Spleen (tissue), 13 donors: ENCODE data around the gene GPR161. TPM values are rescaled to one million over a fixed set of nuclear protein-coding genes. Genes with fewer than 3 reads are reported as not detected.
"Not testable (repeated sequence)": the region's sequence is repeated elsewhere in the genome, so short reads cannot be mapped to it uniquely, and the experiment has no call there.

ENCODE experiments used
- DNase-seq: peaks from one replicate; pipeline ENCODE4 v3.0.0-alpha.2; 2020
- H3K27ac ChIP-seq, 8 donors: fragments of 200-600 bp; sonication (generic) in 7 of 8; 1 replicate in 4 of 8; 2 replicates in 4 of 8; pipeline versions ENCODE4 v1.5.0 to v1.8.0; 2016 to 2021; ENCODE audit warnings: inconsistent platforms in 4 of 8, mild to moderate bottlenecking in 4 of 8, moderate library complexity in 1 of 8
- H3K27me3 ChIP-seq, 7 donors: fragments of 200-600 bp; sonication (generic) in 6 of 7; replicated peaks in 1 of 7; 1 replicate in 4 of 7; 2 replicates in 3 of 7; pipeline versions ENCODE4 v1.5.0 to v1.8.0; 2016 to 2021; ENCODE audit warnings: inconsistent platforms in 3 of 7, mild to moderate bottlenecking in 1 of 7
- H3K36me3 ChIP-seq, 6 donors: fragments of 200-600 bp; sonication (generic) in 5 of 6; 1 replicate in 4 of 6; 2 replicates in 2 of 6; pipeline versions ENCODE4 v1.5.0 to v1.8.0; 2016 to 2021; ENCODE audit warnings: inconsistent platforms in 2 of 6
- H3K4me1 ChIP-seq, 6 donors: fragments of 200-600 bp; sonication (generic) in 5 of 6; 1 replicate in 3 of 6; 2 replicates in 3 of 6; pipeline versions ENCODE4 v1.5.0 to v1.8.0; 2016 to 2021; ENCODE audit warnings: inconsistent platforms in 3 of 6
- H3K4me3 ChIP-seq, 8 donors: fragments of 200-600 bp; sonication (generic) in 7 of 8; 1 replicate in 4 of 8; 2 replicates in 4 of 8; pipeline versions ENCODE4 v1.5.0 to v1.8.0; 2016 to 2021; ENCODE audit warnings: inconsistent platforms in 4 of 8, mild to moderate bottlenecking in 4 of 8, moderate library complexity in 2 of 8
- H3K9me3 ChIP-seq, 8 donors: fragments of 200-600 bp; sonication (generic) in 7 of 8; 1 replicate in 4 of 8; 2 replicates in 4 of 8; pipeline versions ENCODE4 v1.5.0 to v1.8.0; 2016 to 2021; ENCODE audit warnings: inconsistent platforms in 4 of 8
- POLR2A ChIP-seq, 3 donors: fragments of 450-650 bp; IDR thresholded peaks; one replicate each; pipeline ENCODE4 v1.5.1; 2017; ENCODE audit warnings: antibody characterized with exemption in 3 of 3, mild to moderate bottlenecking in 1 of 3
- POLR2AphosphoS5 ChIP-seq, 3 donors: sonication (generic); formaldehyde crosslinking; IDR thresholded peaks; one replicate each; pipeline ENCODE4 v1.5.1; 2017; ENCODE audit warnings: antibody characterized with exemption in 3 of 3
- WGBS, 5 donors: extraction: QIAGEN DNeasy Blood & Tissue Kit in 3 of 5; methylation state at CpG; one replicate each; pipeline versions ENCODE4 v1.1.5 to v1.1.7; 2013 to 2018; 5-methylcytosine and 5-hydroxymethylcytosine counted together
- intact Hi-C: fragments of 100-400 bp; cut with DNase I; formaldehyde crosslinking; loops from one replicate; pipeline ENCODE4 v1.15.0; 2023; ENCODE audit warnings: low total_unique reads
- long read RNA-seq, 2 donors: transcript quantifications; one replicate each; lab custom pipeline, GENCODE V29; 2026
- polyA plus RNA-seq, 3 donors: library from polyadenylated mRNA; stranded (reverse); fragments of 200-250 nt; gene quantifications; one replicate each; pipeline ENCODE4 v1.2.1, GENCODE V29; 2013
- total RNA-seq, 7 donors: library from RNA; depleted of rRNA in 3 of 7; stranded (reverse); fragments of >200 nt in 3 of 7; fragmentation: NEBNext Ultra II Directional in 4 of 7; extraction: Animal tissue kit (Norgen Biotek cat#: 25700) in 4 of 7; gene quantifications; one replicate each; pipeline versions ENCODE4 v1.1.0 to v1.2.1, GENCODE V29; 2016 to 2021
- TF ChIP-seq, protein P1 (sequence below), 11 experiments: fragments of 200-600 bp in 7 of 11; fragments of 450-650 bp in 4 of 11; sonication (generic) in 4 of 11; IDR thresholded peaks in 8 of 11; conservative IDR thresholded peaks in 3 of 11; 1 replicate in 7 of 11; 2 replicates in 4 of 11; pipeline versions ENCODE4 v1.4.0 to v1.8.0; 2016 to 2021; ENCODE audit warnings: antibody characterized with exemption in 11 of 11, inconsistent platforms in 4 of 11, mild to moderate bottlenecking in 1 of 11
- donor health status: healthy with polysubstance abuse.
- donor health status: DM: no; HTN: no; CAD: no; lungs with moderate emphysema.
- donor health status: DM: no; HTN: no; CAD: no.
- donor health status: Bipolar disorder and iron deficiency.
- donor health status: healthy.
- donor health status: DM: no; HTN: no; CAD: no.
- donor health status: DM: yes; HTN: yes; CAD: no.

The GPR161 gene, protein sequence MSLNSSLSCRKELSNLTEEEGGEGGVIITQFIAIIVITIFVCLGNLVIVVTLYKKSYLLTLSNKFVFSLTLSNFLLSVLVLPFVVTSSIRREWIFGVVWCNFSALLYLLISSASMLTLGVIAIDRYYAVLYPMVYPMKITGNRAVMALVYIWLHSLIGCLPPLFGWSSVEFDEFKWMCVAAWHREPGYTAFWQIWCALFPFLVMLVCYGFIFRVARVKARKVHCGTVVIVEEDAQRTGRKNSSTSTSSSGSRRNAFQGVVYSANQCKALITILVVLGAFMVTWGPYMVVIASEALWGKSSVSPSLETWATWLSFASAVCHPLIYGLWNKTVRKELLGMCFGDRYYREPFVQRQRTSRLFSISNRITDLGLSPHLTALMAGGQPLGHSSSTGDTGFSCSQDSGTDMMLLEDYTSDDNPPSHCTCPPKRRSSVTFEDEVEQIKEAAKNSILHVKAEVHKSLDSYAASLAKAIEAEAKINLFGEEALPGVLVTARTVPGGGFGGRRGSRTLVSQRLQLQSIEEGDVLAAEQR
- total RNA-seq (1 to 10 TPM; 3.0 to 5.5 (median 3.9) TPM), polyA plus RNA-seq (1 to 10 TPM in 1 of 3 donors, under 1 TPM in 2; 0.53 to 1.1 (median 0.59) TPM)
- long read RNA-seq, donor 1, result 0 reads
- long read RNA-seq, donor 2, result 0 reads

DNA sequence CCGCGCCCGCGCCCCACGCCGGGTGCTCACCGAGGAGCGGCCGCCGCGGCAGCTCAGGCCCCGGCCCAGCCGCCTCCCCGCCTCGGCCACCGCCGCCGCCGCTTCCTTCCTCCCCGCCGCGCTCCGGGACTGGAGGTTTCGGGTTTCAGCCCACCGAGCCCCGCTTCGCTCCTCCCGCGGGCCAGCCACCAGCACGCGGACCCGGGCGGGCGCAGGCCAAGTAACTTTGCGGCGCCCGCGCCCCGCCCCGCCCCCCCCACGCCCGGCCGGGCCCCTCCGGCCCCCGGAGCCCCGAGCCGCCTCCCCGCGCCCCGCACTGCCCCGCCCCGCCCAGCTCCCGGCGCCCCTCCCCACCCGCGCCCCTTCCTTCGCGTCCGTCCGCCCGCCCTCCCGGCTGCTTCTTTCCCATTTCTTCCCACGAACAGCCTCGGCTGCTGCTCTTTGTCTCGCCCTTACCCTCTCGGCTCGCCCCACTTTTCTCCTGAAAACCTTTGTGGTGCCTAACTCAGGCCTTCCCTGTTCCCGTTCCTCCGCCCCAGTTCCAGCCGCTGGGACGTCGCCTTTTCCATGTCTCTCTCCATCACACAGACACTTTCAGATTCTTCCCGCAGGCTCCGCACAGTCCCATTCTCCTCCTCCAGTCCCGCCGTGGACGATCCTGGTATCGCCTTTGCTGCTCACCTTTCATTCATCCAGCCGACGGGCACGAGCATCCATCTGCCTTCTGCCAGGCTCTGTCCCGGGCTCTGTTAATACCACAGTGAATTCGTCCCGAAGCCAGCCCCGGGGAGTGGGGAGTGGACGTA, at the start of gene GPR161:
Gene GPR161, minus strand, starts transcription at position 222 of the 806 bp plus-strand sequence. CDS start 32,080 bp downstream, outside the sequence.
- Histone ChIP-seq H3K27me3 (peaks cover 0 to 52% (median 18%) of the 10 kb centered on the region in 7 donors), H3K27ac (peak within 1 kb of the TSS in 7 of 8 donors; percentile 48 to 77 (median 62)), H3K4me1 (peaks cover 0 to 30% (median 22%) of the 10 kb centered on the region in 6 donors), H3K4me3 (peak within 1 kb of the TSS; percentile 56 to 82 (median 67)), H3K9me3 (no peaks in the 10 kb centered on the region), H3K36me3 (no peaks in the 10 kb centered on the region)
- DNase-seq, result peak; percentile 87
- intact Hi-C loops, result no loop called here
- TF ChIP-seq POLR2AphosphoS5 (IDR thresholded peaks at IDR 0.05) (no peak), POLR2A (IDR thresholded peaks at IDR 0.05) (no peak)
- TF ChIP-seq, protein P1, sequence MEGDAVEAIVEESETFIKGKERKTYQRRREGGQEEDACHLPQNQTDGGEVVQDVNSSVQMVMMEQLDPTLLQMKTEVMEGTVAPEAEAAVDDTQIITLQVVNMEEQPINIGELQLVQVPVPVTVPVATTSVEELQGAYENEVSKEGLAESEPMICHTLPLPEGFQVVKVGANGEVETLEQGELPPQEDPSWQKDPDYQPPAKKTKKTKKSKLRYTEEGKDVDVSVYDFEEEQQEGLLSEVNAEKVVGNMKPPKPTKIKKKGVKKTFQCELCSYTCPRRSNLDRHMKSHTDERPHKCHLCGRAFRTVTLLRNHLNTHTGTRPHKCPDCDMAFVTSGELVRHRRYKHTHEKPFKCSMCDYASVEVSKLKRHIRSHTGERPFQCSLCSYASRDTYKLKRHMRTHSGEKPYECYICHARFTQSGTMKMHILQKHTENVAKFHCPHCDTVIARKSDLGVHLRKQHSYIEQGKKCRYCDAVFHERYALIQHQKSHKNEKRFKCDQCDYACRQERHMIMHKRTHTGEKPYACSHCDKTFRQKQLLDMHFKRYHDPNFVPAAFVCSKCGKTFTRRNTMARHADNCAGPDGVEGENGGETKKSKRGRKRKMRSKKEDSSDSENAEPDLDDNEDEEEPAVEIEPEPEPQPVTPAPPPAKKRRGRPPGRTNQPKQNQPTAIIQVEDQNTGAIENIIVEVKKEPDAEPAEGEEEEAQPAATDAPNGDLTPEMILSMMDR (IDR thresholded peaks at IDR 0.05 in 8 of 11, conservative IDR thresholded peaks at IDR 0.05 in 3 of 11), result no peak
- 1 to 4% (median 2%) methylated on average over 33 to 85 of the region's 86 CpGs for WGBS, 5 donors

DNA sequence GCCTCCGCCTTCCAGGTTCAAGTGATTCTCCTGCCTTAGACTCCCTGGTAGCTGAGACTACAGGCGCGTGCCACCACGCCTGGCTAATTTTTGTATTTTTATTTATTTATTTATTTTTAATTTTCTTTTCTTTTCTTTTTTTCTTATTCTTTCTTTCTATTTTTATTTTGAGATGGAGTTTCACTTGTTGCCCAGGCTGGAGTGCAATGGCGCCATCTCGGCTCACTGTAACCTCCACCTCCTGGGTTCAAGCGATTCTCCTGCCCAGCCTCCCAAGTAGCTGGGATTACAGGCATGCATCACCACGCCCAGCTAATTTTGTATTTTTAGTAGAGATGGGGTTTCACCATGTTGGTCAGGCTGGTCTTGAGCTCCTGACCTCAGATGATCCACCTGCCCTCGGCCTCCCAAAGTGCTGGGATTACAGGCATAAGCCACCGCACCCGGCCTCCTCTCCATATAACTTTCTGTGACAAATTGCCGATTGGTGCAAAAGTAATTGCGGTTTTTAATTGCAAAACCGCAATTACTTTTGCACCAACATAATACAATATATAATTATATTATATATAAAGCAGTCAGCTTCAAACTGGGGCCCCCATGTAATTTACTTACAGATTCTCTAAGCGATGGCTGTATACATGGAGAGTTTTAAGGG, 44.5 kb upstream of the GPR161 start:
- not testable (repeated sequence) for H3K27ac ChIP-seq, H3K9me3 ChIP-seq, H3K27me3 ChIP-seq, H3K4me3 ChIP-seq, DNase-seq
- Histone ChIP-seq H3K36me3 (peaks cover 0 to 26% (median 8%) of the 10 kb centered on the region in 6 donors), H3K4me1 (peaks cover 11 to 52% (median 19%) of the 10 kb centered on the region in 6 donors)
- intact Hi-C loops, result loop anchor here (5.0 kb wide), 1 partner anchor 46 kb away; the partner anchor contains the start of gene SFT2D2
- 95 to 97% (median 97%) methylated on average over 15 of the region's 15 CpGs for WGBS, 5 donors

DNA sequence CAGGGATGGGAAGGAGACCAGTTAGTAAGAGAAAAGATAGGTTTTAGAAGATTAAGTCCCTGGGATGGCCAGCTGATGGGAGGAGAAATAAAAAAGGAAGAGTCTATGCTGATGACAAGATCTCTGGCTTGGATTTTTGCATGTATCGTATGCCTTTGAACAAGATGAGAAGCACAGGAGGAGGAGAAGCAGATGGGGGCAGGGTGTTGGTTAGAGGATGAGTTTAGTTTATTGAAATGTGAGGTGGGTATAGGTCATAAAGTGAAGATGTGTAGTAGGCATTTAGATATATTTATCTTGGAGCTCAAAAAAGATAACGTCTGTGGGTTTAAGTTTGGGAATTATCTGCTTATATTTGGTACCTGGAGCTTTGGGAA, 43.4 kb upstream of the GPR161 start:
- peak overlapping the region in 6 of 8 donors; percentile 91 to 98 (median 95) for H3K27ac ChIP-seq
- intact Hi-C loops, result loop anchor here (5.0 kb wide), 1 partner anchor 47 kb away; the partner anchor contains the start of gene SFT2D2
- 54 to 58% (median 56%) methylated on average over 2 of the region's 2 CpGs for WGBS, 5 donors

More for the DNA sequence above, 43.4 kb upstream of the GPR161 start:
- Histone ChIP-seq H3K4me3 (peak overlapping the region; percentile 65 to 87 (median 77)), H3K4me1 (peaks cover 11 to 52% (median 19%) of the 10 kb centered on the region in 6 donors), H3K36me3 (peaks cover 0 to 16% (median 2%) of the 10 kb centered on the region in 6 donors), H3K27me3 (no peaks in the 10 kb centered on the region), H3K9me3 (no peaks in the 10 kb centered on the region)
- TF ChIP-seq POLR2A (IDR thresholded peaks at IDR 0.05), result no peak
- TF ChIP-seq, protein P1 (IDR thresholded peaks at IDR 0.05 in 8 of 11, conservative IDR thresholded peaks at IDR 0.05 in 3 of 11), result no peak
- no peak for TF ChIP-seq POLR2AphosphoS5 (IDR thresholded peaks at IDR 0.05)
- no peak for DNase-seq
